Stimulated activated CD8-positive, alpha-beta memory T cell treated with anti-CD3 and anti-CD28 coated beads, Interleukin-7, amount 100 ng/mL, for 1 hour (primary cell): Measurements from ENCODE around the gene PIGQ.
"Not testable (repeated sequence)": the region's sequence is repeated elsewhere in the genome, so short reads cannot be mapped to it uniquely, and the experiment has no call there.

Experiments used
- DNase-seq, 2 donors: peaks; one replicate each; pipeline ENCODE4 v3.0.0-alpha.2; 2020; ENCODE audit warnings: low read depth in 2 of 2

PIGQ gene

DNA sequence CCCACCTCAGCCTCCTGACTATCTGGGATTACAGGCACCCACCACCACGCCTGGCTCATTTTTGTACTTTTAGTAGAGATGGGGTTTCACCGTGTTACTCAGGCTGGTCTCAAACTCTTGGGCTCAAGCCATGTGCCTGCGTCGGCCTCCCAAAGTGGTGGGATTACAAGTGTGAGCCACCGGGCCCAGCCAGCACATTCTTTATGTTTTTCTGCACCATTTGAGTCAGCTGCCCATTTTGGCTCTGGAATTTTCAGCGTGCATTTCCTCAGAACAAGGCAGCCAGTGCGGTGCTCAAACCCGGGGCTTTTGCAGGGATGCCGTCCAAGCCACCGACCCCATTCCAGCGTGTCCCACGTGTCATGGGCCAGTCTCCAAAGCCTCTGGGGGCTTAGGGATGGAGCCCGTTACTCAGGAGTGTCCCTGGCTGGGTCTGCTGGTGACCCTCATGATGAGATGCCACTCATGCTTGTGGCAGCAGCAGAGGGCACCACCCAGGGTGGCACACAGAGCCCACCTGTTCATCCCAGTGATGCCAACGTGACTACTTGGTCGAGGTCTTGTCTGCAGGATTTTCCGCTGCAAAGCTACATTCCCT, 16.4 kb downstream of the PIGQ start:
- no peak for DNase-seq

DNA sequence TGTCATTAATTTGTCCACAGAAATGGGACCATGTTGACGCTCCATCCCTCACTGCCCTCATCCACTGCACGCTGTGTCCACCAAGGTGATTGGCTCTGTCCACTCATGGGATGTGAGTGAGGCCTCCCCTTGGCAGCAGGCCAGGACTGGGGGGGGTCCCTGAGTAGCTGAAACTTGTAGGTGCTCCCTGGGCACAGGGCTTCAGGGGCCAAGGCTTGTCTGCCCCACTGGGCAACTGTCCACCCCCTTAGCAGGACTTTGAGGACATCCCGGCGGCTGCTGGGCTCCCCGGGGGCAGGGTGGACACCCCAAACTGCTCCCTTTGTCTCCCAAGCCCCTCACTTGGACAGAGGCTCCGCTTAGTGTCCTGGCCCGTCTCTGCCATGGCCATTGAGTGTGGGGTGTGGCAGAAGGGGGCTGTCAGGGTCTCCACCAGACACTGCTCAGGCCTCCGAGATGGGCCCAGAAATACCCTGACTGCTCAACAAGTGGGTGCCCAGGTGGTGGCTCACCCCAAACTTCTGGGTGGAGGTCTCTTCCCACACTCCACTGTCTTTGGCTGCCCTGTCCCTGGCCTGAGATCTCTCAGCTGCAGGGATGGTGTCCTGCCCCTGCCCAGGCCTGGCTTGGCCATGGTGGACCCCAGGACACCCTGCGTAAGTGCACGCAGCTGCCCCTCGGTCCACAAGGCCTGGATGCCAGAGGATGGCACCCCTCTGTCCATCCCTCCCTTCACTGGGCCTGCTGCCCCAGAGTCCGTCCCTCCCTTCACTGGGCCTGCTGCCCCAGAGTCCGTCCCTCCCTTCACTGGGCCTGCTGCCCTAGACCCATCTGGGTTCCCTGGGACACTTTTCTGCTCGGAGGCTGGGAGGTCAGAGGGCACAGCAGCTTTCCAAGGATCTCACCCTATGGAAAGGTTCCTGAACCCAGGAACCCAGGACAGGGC, 17.1 kb downstream of the PIGQ start:
- DNase-seq: no peak

DNA sequence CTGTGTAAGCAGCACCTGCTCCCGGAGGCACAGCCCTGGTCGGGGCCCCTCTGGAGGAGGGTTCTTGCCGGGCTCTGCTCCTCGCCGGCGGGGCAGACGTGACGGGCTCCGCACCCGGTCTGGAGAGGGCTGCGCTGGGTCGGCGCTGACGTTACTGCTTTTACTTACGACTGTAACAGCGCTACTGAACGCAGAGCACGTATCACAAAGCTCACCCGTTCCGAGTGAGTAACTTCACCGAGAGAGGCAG, 18.8 kb downstream of the PIGQ start:
- DNase-seq: peak in 1 of 2 donors; percentile 23

DNA sequence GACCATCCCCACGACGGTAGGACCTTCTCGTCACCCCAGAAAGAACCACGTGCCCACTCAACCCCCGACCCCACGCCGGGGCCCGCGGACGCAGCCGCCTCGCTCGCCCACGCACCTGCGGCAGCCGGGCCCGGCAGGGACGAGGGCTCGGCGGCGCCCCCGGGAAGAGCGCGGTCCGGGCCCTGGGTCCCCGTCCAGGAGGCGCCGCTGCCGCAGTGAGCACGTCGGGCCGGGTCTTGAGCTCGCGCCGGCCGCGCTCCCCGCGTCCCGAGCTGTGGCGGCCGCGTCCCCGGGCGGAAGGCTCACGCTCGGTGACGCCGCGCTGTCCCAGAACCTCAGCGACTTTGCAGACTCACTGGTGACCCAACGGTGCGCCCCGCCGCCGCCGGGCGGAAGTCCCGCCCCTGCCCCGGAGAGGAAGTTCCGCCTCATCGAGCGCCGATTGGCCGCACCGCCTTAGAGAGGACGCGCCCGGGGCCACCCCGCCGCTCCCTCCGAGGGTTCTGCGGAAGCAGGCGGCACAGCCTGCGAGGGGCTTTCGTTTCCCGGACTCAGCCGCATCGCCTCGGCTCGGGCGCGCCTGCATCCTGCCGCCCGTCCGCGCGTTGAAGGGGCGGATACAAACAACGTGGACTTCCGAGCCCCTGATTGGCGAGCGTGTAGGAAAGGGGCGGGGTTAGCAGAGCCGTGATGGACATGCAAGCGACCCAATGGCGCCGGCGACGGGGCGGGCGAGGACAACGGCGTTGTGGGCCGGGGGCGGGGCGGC, 19.3 kb downstream of the PIGQ start:
- DNase-seq: peak; percentile 97 to 99

DNA sequence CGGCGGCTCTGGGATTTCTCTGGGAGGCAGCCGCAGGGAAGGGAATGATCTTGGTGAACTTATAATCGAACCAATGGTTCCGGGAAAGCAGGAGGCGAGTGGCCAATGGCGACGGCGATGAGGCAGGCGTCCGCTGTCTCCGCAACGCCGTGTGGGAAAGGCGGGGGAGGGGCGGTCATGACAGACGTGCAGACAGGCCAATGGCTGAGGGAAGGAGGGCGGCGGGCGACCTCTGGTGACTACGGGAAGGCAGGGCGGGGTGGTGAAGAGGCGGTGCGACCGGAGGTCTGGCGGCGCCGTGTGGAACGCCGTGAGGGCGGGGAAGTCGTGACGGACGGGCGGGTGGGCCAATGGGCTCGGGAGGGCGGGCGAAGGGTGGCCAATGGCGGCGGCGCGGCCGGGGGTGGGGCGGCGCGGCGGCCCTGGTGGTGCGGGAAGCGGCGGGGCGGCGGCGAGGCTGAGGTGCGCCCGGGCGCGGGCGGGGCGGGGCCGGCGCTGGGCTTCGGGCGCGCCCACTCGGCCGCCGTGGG, 20.0 kb downstream of the PIGQ start, which contains the start of gene RAB40C:
TSS of gene RAB40C (plus strand) at position 409 of the 530 bp plus-strand sequence. CDS start 226 bp downstream, outside the sequence.
- DNase-seq: peak; percentile 97

DNA sequence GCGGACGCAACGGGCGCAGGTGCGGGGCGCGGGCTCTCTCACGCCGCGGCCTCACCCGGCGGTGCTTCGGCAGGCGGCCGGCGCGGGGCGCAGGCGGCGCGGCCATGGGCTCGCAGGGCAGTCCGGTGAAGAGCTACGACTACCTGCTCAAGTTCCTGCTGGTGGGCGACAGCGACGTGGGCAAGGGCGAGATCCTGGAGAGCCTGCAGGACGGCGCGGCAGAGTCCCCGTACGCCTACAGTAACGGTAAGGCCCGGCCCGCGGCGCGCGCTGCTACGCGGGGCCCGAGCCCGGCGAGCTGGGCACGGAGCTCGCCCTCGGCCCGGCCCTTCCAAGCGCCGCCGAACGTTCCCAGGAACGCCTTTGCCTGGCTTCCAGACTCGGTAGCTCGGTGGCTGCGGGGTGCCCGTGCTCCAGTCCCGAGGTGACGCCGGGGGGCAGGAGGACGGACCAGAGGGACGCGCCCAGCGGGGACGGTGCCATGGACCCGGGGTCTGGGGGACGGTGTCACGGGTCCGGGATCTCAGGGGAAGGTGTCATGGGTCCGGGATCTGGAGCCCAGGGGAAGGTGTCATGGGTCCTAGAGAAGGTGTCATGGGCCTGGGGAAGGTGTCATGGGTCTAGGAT, 20.5 kb downstream of the PIGQ start:
- no peak for DNase-seq

GRCh38 chr16:590815-591200, 21.0 kb downstream of the PIGQ start:
- DNase-seq: no peak

GRCh38 chr16:591231-591630, 21.5 kb downstream of the PIGQ start:
- DNase-seq: no peak

- no peak for DNase-seq
These were observed 22.2 kb downstream of the PIGQ start for GRCh38 chr16:591892-592517.

- no peak for DNase-seq
These were observed 22.9 kb downstream of the PIGQ start for GRCh38 chr16:592518-593306.

GRCh38 chr16:593406-593805, 23.6 kb downstream of the PIGQ start:
- no peak for DNase-seq

DNA sequence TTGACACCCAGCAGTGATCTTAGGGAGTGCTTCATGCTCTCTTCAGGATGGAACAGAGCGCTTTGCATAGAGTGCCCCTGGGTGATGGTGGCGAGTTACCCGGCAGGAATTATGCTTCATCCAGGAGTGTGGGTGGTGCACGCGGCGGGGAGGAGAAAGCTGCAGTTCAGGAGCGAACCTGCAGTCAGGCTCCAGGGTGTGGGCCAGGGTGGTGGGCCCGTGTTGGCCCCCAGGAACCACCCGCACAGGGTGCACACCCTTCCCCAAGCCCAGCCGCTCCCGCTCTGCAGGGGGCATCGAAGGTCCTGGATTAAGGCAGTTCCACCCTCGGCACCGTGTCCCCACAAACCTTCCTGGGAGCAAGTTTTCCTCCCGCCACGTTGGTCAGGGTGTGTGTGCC, 24.0 kb downstream of the PIGQ start:
- no peak for DNase-seq

DNA sequence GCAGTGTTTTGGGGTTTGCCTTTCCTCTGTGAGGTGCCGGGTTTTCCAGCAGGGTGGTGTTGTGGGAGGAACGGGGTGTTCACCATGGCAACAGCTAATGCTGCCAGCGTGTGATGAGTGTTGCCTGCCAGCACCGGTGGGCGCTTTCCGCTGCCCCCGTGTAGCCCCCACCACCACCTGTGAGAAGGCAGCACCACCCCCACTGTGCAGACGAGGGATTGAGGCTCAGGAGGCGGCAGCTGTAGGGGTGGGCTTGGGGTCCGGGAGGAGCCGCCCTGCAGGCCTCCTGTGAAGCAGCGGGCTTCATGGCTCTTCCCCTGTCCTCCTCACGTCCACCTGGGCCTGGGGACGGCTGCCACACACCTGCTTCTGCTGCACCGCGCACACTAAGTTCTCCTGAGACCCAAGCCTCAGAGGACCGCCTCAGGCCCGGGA, 25.3 kb downstream of the PIGQ start:
- DNase-seq: no peak

- DNase-seq: no peak
These were observed 26.4 kb downstream of the PIGQ start for GRCh38 chr16:595942-596735.

GRCh38 chr16:596736-597060, 26.9 kb downstream of the PIGQ start:
- DNase-seq: no peak

- DNase-seq: not testable (repeated sequence)
These were observed 27.9 kb downstream of the PIGQ start for GRCh38 chr16:597655-598054.

DNA sequence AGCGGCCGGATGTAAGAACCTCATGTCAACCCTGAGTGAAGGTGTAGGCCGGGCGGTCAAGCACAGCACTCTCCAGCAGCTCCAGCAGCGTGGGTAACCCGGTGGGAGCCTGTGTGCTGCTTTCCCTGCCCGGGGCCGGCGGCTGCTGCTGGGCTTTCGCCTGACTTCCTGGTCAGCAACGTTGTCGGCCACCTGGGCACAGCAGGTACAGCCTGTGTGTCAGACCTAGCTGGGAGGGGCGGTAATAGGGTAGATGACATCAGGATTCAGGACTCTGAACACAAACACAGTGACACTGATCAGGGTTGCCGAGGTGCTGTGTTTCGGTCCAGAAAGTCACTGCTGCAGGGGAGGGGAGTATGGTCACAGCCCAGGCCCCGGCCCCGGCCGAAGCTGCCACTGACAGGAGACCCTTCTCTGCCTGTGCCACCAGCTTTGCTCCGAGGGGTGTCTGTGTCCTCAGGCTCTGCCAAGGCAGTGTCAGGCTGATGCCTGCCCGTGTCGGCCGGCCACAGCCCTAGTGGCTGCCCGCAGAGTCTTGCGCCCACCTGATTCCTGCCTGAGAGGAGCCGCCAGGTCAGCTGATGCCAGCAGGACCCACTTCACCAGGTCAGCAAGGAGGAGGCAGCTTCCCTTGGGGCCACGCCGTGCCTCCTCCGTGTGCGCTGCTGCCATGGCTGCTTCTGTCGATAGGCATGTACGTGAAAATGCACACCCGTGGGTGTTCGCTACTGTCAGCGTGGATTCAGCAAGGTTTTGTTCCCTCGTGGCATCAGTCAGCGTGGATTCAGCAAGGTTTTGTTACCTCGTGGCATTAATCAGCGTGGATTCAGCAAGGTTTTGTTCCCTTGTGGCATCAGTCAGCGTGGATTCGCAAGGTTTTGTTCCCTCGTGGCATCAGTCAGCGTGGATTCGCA, 29.3 kb downstream of the PIGQ start:
- no peak for DNase-seq

DNA sequence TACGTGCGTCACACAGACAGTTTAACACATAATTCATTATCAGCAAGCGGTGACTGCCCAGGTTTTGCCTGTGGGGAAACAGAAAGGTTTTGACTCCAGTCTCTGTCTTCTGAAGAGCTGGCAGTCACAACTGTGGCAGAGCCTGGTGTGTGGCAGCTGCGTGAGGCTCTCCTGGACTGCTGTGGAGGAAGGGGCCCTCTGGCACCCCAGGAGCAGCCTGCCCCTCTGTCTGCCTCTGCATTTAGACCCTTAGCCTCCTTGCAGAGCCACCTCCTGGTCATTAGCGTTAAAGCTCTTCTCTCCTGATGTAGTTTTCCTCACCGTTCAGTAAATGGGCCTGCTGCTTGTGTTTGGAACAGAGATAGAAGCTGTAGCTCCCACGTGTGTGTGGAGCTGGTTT, 31.0 kb downstream of the PIGQ start:
- DNase-seq: no peak

GRCh38 chr16:603933-604332, 34.2 kb downstream of the PIGQ start:
- DNase-seq: no peak
